CD4-positive, alpha-beta T cell (primary cell): Measurements from ENCODE around the gene CLSTN1. TPM values are rescaled to one million over a fixed set of nuclear protein-coding genes. Genes with fewer than 3 reads are reported as not detected.

ENCODE experiments used
- ATAC-seq: fragments of 200-7000 bp; cut with Tn5 transposase; one replicate; pipeline ENCODE4 v1.10.0; 2022; ENCODE audit warnings: mild to moderate bottlenecking; ENCODE audit not compliant: poor library complexity
- CTCF ChIA-PET: fragments of 350-600 bp; sonication (Branson Sonifier 250); formaldehyde crosslinking; loops from one replicate; lab custom pipeline; 2021; ENCODE audit warnings: antibody characterized with exemption, inconsistent platforms; lab: Charles Lee
- POLR2A ChIA-PET: fragments of 350-600 bp; sonication (Branson Sonifier 250); formaldehyde crosslinking; loops from one replicate; lab custom pipeline; 2021; ENCODE audit warnings: antibody characterized with exemption, inconsistent platforms; lab: Charles Lee
- DNase-seq, 14 experiments: peaks; one replicate each; pipeline ENCODE4 v3.0.0-alpha.2; 2013 to 2020; ENCODE audit warnings: mixed read lengths in 2 of 14
- H3K27ac ChIP-seq, 2 donors: one replicate each; pipeline versions ENCODE4 v1.5.1 to v1.7.0; 2013; ENCODE audit warnings: low read length in 2 of 2, low read depth in 1 of 2, mild to moderate bottlenecking in 1 of 2
- H3K27me3 ChIP-seq, 2 experiments: 1 replicate in 1 of 2; 2 replicates in 1 of 2; pipeline versions ENCODE4 v1.6.1 to v1.7.0; 2013; ENCODE audit warnings: low read length in 2 of 2, control low read depth in 1 of 2, mild to moderate bottlenecking in 1 of 2, moderate library complexity in 1 of 2; ENCODE audit not compliant: insufficient read depth in 2 of 2, control insufficient read depth in 1 of 2
- H3K36me3 ChIP-seq: one replicate; pipeline ENCODE4 v1.6.1; 2013; ENCODE audit warnings: low read length, control low read depth; ENCODE audit not compliant: insufficient read depth
- H3K4me1 ChIP-seq: one replicate; pipeline ENCODE4 v1.6.1; 2013; ENCODE audit warnings: low read length, control low read depth; ENCODE audit not compliant: insufficient read depth
- H3K4me3 ChIP-seq: one replicate; pipeline ENCODE4 v1.5.1; 2013; ENCODE audit warnings: mild to moderate bottlenecking, low read length, moderate library complexity
- H3K9me3 ChIP-seq, 2 experiments: 1 replicate in 1 of 2; 2 replicates in 1 of 2; pipeline versions ENCODE4 v1.6.1 to v1.7.0; 2013; ENCODE audit warnings: low read length in 2 of 2, mild to moderate bottlenecking in 2 of 2, control low read depth in 1 of 2, moderate library complexity in 1 of 2; ENCODE audit not compliant: control insufficient read depth in 1 of 2, insufficient read depth in 1 of 2
- H3K27ac Mint-ChIP-seq: one replicate; pipeline ENCODE4 v1.8.0; 2020; ENCODE audit warnings: mixed read lengths
- H3K27me3 Mint-ChIP-seq: one replicate; pipeline ENCODE4 v1.8.0; 2021; ENCODE audit warnings: mixed read lengths
- H3K36me3 Mint-ChIP-seq: one replicate; pipeline ENCODE4 v1.8.0; 2021; ENCODE audit warnings: low read depth, mixed read lengths
- H3K4me1 Mint-ChIP-seq: one replicate; pipeline ENCODE4 v1.8.0; 2021; ENCODE audit warnings: low read depth, mixed read lengths
- H3K4me3 Mint-ChIP-seq: one replicate; pipeline ENCODE4 v1.8.0; 2020; ENCODE audit warnings: mild to moderate bottlenecking, mixed read lengths
- H3K9me3 Mint-ChIP-seq: one replicate; pipeline ENCODE4 v1.8.0; 2020; ENCODE audit warnings: mixed read lengths
- CTCF ChIP-seq: fragments of 200-600 bp; IDR thresholded peaks from one replicate; pipeline ENCODE4 v1.8.0; 2022; ENCODE audit warnings: antibody characterized with exemption, mild to moderate bottlenecking
- intact Hi-C, 2 experiments: fragments of 100-400 bp; cut with DNase I in 1 of 2; cut with micrococcal nuclease in 1 of 2; formaldehyde crosslinking; loops; one replicate each; pipeline versions ENCODE4 v1.15.1 to v1.9.0; 2023 to 2025; cut with DNase I, micrococcal nuclease
- total RNA-seq, 174 experiments: library from RNA in 2 of 174; stranded (reverse) in 2 of 174; gene quantifications; one replicate each; pipeline ENCODE4 v1.2.3 and lab custom pipeline; 2021 to 2026

The CLSTN1 gene
- total RNA-seq, 2 experiments from 2014 or later, result 66.8 to 68.1 TPM

GRCh38 chr1:9690440-9691107, 133.2 kb downstream of the CLSTN1 start:
- intact Hi-C loops, result loop anchor here in 1 of 2 experiments (5.0 kb wide), 1 partner anchor 37 kb away; no protein-coding TSS in a partner anchor
- TF ChIP-seq CTCF, result no peak
- Histone ChIP-seq H3K4me1 (peaks cover 73% of the 10 kb centered on the region), H3K27me3 (no peaks in the 10 kb centered on the region), H3K36me3 (peaks cover 55% of the 10 kb centered on the region), H3K4me3 (peak overlapping the region; percentile 50), H3K27ac (peak overlapping the region in 1 of 2 donors; percentile 43), H3K9me3 (no peaks in the 10 kb centered on the region)
- ChIA-PET CTCF (interaction anchor here (1.6 to 3.3 kb wide), 5 partner anchors 12 to 63 kb away, joined by 4 to 18 read pairs (median 7); no protein-coding TSS in a partner anchor), POLR2A (interaction anchor here (0.8 to 14.1 kb wide), 8 partner anchors 13 to 102 kb away, joined by 3 to 201 read pairs (median 5); partner anchors contain the start of genes PIK3CD and TMEM201)
- H3K27ac Mint-ChIP-seq, result peak overlapping the region; percentile 82
- H3K36me3 Mint-ChIP-seq, result peaks cover 50% of the 10 kb centered on the region
- no peaks in the 10 kb centered on the region for H3K27me3 Mint-ChIP-seq
- ATAC-seq (no peak), DNase-seq (no peak)
- peaks cover 80% of the 10 kb centered on the region for H3K4me1 Mint-ChIP-seq
- H3K4me3 Mint-ChIP-seq, result peak overlapping the region; percentile 97
- no peaks in the 10 kb centered on the region for H3K9me3 Mint-ChIP-seq

GRCh38 chr1:9689971-9690381, 133.8 kb downstream of the CLSTN1 start:
- H3K36me3 Mint-ChIP-seq, result peaks cover 46% of the 10 kb centered on the region
- intact Hi-C loops, result loop anchor here (1.0 to 5.0 kb wide), 4 partner anchors 27 to 63 kb away; no protein-coding TSS in a partner anchor

More at GRCh38 chr1:9689971-9690381, 133.8 kb downstream of the CLSTN1 start:
- Histone ChIP-seq H3K4me3 (peak overlapping the region; percentile 50), H3K27me3 (no peaks in the 10 kb centered on the region), H3K9me3 (no peaks in the 10 kb centered on the region), H3K36me3 (peaks cover 51% of the 10 kb centered on the region), H3K4me1 (peaks cover 74% of the 10 kb centered on the region), H3K27ac (peak overlapping the region in 1 of 2 donors; percentile 35)
- Mint-ChIP-seq H3K4me1 (peaks cover 77% of the 10 kb centered on the region), H3K4me3 (peak overlapping the region; percentile 97), H3K9me3 (no peaks in the 10 kb centered on the region), H3K27ac (peak overlapping the region; percentile 82), H3K27me3 (no peaks in the 10 kb centered on the region)
- no peak for TF ChIP-seq CTCF
- ChIA-PET CTCF (interaction anchor here (2.3 kb wide), 1 partner anchor 63 kb away, joined by 18 read pairs; no protein-coding TSS in a partner anchor), POLR2A (interaction anchor here (1.1 to 14.1 kb wide), 6 partner anchors 13 to 61 kb away, joined by 3 to 201 read pairs (median 11); partner anchors contain the start of gene PIK3CD)
- ATAC-seq (no peak), DNase-seq (peak in 8 of 14 experiments; percentile 16 to 51 (median 30))
